Measurements from ENCODE around the gene DLG1.
"Not testable (repeated sequence)": the region's sequence is repeated elsewhere in the genome, so short reads cannot be mapped to it uniquely, and the experiment has no call there.

The DLG1 gene

GRCh38 chr3:197205265-197205664 is 93.1 kb downstream of the DLG1 start:
- Mint-ChIP-seq H3K36me3 (no peaks in the 10 kb centered on the region), H3K9me3 (no peaks in the 10 kb centered on the region), H3K4me3 (no peak overlapping the region), H3K4me1 (peaks cover 52% of the 10 kb centered on the region), H3K27ac (no peak overlapping the region)
- ATAC-seq (no peak), DNase-seq (ENCODE audit: low spot score in 2 of 2) (no peak)

DNA sequence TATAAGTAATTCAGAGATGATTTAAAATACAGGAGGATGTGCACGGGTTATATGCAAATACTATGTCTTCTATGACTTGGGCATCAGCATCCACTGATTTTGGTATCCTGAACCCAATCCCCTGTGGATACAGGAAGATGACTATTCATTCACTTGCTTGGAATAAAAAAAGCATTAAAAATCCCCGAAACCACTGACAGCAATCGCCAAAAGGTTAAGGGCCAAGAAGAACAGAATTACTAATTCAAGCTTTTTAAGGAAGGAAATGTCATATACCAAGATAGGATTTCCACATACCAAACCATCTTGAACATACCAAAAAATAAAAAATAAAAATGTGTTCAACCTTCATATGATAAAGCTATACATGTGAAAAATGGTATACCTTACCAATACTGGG is 93.7 kb downstream of the DLG1 start:
- ATAC-seq (no peak), DNase-seq (ENCODE audit: low spot score in 2 of 2) (no peak)
- Mint-ChIP-seq H3K4me3 (no peak overlapping the region), H3K36me3 (no peaks in the 10 kb centered on the region), H3K4me1 (peaks cover 46% of the 10 kb centered on the region), H3K27ac (no peak overlapping the region), H3K9me3 (no peaks in the 10 kb centered on the region)

- Mint-ChIP-seq H3K4me3 (no peak overlapping the region), H3K9me3 (no peaks in the 10 kb centered on the region), H3K36me3 (no peaks in the 10 kb centered on the region), H3K4me1 (peaks cover 45% of the 10 kb centered on the region), H3K27ac (no peak overlapping the region)
- ATAC-seq = no peak
- no peak for DNase-seq (ENCODE audit: low spot score in 2 of 2)
Measured at GRCh38 chr3:197203714-197204146, 94.7 kb downstream of the DLG1 start.

GRCh38 chr3:197202694-197203093 is 95.7 kb downstream of the DLG1 start:
- Mint-ChIP-seq H3K4me1 (peaks cover 40% of the 10 kb centered on the region), H3K27ac (no peak overlapping the region), H3K4me3 (no peak overlapping the region), H3K9me3 (no peaks in the 10 kb centered on the region), H3K36me3 (no peaks in the 10 kb centered on the region)
- DNase-seq (ENCODE audit: low spot score in 2 of 2) = no peak
- no peak for ATAC-seq

GRCh38 chr3:197201791-197202452 is 96.5 kb downstream of the DLG1 start:
- Mint-ChIP-seq H3K4me1 (peaks cover 40% of the 10 kb centered on the region), H3K27ac (no peak overlapping the region), H3K9me3 (no peaks in the 10 kb centered on the region), H3K4me3 (no peak overlapping the region), H3K36me3 (no peaks in the 10 kb centered on the region)
- ATAC-seq (no peak), DNase-seq (ENCODE audit: low spot score in 2 of 2) (no peak)

DNA sequence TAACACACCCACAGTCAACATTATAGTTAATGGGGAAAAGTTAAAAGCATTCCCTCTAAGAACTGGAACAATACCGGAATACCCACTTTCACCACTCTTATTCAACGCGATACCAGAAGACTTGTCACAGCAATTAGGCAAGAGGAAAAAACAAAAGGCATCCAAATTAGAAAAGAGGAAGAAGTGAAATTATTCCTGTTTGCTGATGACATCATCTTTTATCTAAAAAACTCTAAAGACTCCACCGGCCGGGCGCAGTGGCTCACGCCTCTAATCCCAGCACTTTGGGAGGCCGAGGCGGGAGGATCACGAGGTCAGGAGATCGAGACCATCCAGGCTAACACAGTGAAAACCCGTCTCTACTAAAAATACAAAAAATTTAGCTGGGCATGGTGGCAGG is 97.6 kb downstream of the DLG1 start:
- not testable (repeated sequence) for H3K9me3 Mint-ChIP-seq; ATAC-seq; H3K27ac Mint-ChIP-seq; H3K4me3 Mint-ChIP-seq; H3K36me3 Mint-ChIP-seq; DNase-seq (ENCODE audit: low spot score in 2 of 2)
- H3K4me1 Mint-ChIP-seq = peaks cover 39% of the 10 kb centered on the region

DNA sequence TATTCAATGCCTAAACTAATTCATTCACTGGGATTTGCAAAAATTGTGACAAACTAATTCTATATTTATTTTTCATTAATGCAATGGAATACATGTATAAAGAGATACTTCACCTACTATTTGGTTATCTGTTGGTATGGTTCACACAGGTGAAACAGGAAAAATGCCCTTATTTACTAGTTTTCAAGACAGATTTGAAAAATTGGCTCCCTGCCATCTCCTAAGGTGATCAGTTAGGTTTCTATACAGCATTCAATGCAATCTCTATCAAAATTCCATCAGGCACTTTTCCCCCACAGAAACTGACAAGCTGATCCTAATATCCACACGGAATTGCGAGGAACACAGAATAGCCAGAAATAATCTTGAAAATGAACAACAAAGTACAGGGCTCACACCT is 101.1 kb downstream of the DLG1 start:
- H3K4me1 Mint-ChIP-seq = peaks cover 30% of the 10 kb centered on the region
- DNase-seq (ENCODE audit: low spot score in 2 of 2) (no peak), ATAC-seq (no peak)
- H3K36me3 Mint-ChIP-seq = peaks cover 5% of the 10 kb centered on the region
- H3K27ac Mint-ChIP-seq = no peak overlapping the region
- no peaks in the 10 kb centered on the region for H3K9me3 Mint-ChIP-seq
- no peak overlapping the region for H3K4me3 Mint-ChIP-seq

DNA sequence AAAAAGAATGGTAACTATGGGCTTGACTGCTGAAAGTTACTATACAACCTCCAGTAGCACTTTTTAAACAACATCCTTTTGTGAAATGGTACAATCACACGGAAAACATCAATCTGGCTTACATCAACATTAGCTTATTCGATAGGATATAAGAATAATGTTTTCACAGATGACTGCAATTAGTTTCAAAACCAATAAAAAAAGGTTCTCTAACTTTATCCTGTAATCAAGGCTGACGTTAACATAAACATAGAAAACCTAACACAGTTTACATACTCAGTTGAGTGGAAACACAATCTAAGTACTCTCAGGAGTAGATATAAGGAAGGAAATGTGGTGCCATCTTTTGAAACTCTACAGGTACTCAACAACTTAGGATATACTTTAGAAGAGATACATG is 102.2 kb downstream of the DLG1 start:
- H3K36me3 Mint-ChIP-seq = peaks cover 5% of the 10 kb centered on the region
- H3K4me3 Mint-ChIP-seq = no peak overlapping the region
- H3K9me3 Mint-ChIP-seq = no peaks in the 10 kb centered on the region
- DNase-seq (ENCODE audit: low spot score in 2 of 2) (no peak), ATAC-seq (no peak)
- H3K4me1 Mint-ChIP-seq = peaks cover 20% of the 10 kb centered on the region
- H3K27ac Mint-ChIP-seq = no peak overlapping the region

GRCh38 chr3:197195326-197195725 is 103.1 kb downstream of the DLG1 start:
- Mint-ChIP-seq H3K9me3 (no peaks in the 10 kb centered on the region), H3K27ac (no peak overlapping the region), H3K36me3 (peaks cover 5% of the 10 kb centered on the region), H3K4me1 (peaks cover 14% of the 10 kb centered on the region), H3K4me3 (no peak overlapping the region)
- DNase-seq (ENCODE audit: low spot score in 2 of 2) (no peak), ATAC-seq (no peak)

GRCh38 chr3:197193759-197194158 is 104.7 kb downstream of the DLG1 start:
- peaks cover 24% of the 10 kb centered on the region for H3K4me1 Mint-ChIP-seq
- not testable (repeated sequence) for H3K9me3 Mint-ChIP-seq; H3K27ac Mint-ChIP-seq; H3K36me3 Mint-ChIP-seq; DNase-seq (ENCODE audit: low spot score in 2 of 2); ATAC-seq; H3K4me3 Mint-ChIP-seq

DNA sequence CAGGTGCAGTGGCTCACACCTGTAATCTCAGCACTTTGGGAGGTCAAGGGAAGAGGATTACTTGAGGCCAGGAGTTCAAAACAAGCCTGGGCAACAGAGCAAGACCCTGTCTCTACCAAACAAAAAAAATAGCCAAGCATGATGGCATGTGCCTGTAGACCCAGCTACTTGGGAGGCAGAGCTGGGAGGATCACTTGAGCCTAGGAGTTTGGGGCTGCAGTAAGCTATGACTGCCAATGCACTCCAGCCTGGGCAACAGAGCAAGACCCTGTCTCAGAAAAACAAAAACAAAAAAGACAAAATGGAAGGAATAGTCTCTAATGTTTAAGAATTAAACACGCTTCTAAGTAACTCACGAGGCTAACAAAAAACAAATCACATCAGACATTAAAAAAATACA is 106.5 kb downstream of the DLG1 start:
- Mint-ChIP-seq H3K36me3 (peaks cover 5% of the 10 kb centered on the region), H3K4me1 (peaks cover 26% of the 10 kb centered on the region), H3K9me3 (no peaks in the 10 kb centered on the region), H3K27ac (no peak overlapping the region), H3K4me3 (no peak overlapping the region)
- ATAC-seq (no peak), DNase-seq (ENCODE audit: low spot score in 2 of 2) (no peak)

- Mint-ChIP-seq H3K9me3 (no peaks in the 10 kb centered on the region), H3K4me1 (peaks cover 18% of the 10 kb centered on the region), H3K27ac (peak overlapping the region; percentile 21), H3K36me3 (no peaks in the 10 kb centered on the region), H3K4me3 (no peak overlapping the region)
- ATAC-seq = no peak
- no peak for DNase-seq (ENCODE audit: low spot score in 2 of 2)
Measured at GRCh38 chr3:197189623-197190022, 108.8 kb downstream of the DLG1 start.

GRCh38 chr3:197188963-197189362 is 109.4 kb downstream of the DLG1 start:
- Mint-ChIP-seq H3K36me3 (no peaks in the 10 kb centered on the region), H3K9me3 (no peaks in the 10 kb centered on the region), H3K4me3 (no peak overlapping the region), H3K4me1 (peaks cover 18% of the 10 kb centered on the region), H3K27ac (peak overlapping the region; percentile 21)
- ATAC-seq = no peak
- DNase-seq (ENCODE audit: low spot score in 2 of 2) = no peak

- Mint-ChIP-seq H3K27ac (no peak overlapping the region), H3K9me3 (no peaks in the 10 kb centered on the region), H3K4me1 (peaks cover 12% of the 10 kb centered on the region), H3K36me3 (no peaks in the 10 kb centered on the region), H3K4me3 (no peak overlapping the region)
- DNase-seq (ENCODE audit: low spot score in 2 of 2) = no peak
- peak; percentile 85 for ATAC-seq
Measured at GRCh38 chr3:197186887-197187588, 111.4 kb downstream of the DLG1 start.

DNA sequence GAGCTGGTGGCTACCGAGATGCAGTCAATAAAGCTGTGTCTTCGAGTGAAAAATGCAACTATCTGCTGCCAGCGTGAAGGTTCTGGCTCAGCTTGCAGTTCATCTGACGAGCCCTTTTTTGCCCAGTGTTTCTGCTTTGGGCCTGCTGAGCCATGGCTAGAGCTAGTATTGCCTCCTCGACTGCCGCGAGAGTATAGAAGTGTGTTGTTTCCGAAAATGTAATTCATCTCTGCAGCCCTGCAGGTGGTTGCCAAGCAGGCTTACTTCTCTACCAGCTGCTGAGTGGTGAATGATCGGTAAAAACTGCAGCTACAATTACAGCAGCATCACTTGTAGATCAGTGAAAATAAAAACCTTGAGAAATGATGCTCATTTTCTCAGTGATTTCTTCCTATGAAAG is 114.8 kb downstream of the DLG1 start:
- Mint-ChIP-seq H3K9me3 (no peaks in the 10 kb centered on the region), H3K4me3 (no peak overlapping the region), H3K4me1 (peaks cover under 1% of the 10 kb centered on the region), H3K36me3 (no peaks in the 10 kb centered on the region), H3K27ac (no peak overlapping the region)
- ATAC-seq = no peak
- DNase-seq (ENCODE audit: low spot score in 2 of 2) = no peak

DNA sequence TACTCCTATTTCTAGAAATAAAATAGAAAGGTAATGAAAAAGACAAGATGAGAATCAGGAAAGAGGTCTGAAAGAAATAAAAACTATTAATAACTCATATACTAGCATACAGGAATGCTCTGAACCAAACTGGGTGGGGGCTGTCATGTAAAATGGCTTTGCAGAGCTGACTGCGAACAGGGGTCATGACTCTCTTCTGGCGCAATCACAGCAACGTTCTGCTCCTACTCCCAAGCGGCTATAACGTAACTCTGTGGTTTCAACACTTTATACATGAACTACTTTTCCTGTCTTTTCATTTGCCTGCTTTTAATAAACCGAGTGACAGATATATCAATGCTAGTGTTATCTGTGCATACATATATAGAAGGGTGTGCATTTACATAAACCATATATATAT is 116.7 kb downstream of the DLG1 start:
- Mint-ChIP-seq H3K36me3 (no peaks in the 10 kb centered on the region), H3K4me3 (no peak overlapping the region), H3K27ac (no peak overlapping the region), H3K4me1 (no peaks in the 10 kb centered on the region), H3K9me3 (no peaks in the 10 kb centered on the region)
- DNase-seq (ENCODE audit: low spot score in 2 of 2) (no peak), ATAC-seq (no peak)
